Measurements from ENCODE around the gene MEIS1.

The MEIS1 gene

GRCh38 chr2:66443979-66444861 is 9.3 kb downstream of the MEIS1 start:
- no peak for FAIRE-seq
- no peak for DNase-seq (ENCODE audit: low spot score)

GRCh38 chr2:66445076-66445924 is 10.4 kb downstream of the MEIS1 start:
- FAIRE-seq = no peak

GRCh38 chr2:66445925-66446871 is 11.3 kb downstream of the MEIS1 start:
- FAIRE-seq = no peak
- no peak for DNase-seq (ENCODE audit: low spot score)

More at GRCh38 chr2:66445076-66445924, 10.4 kb downstream of the MEIS1 start:
- no peak for DNase-seq (ENCODE audit: low spot score)

- DNase-seq (ENCODE audit: low spot score) = no peak
- no peak for FAIRE-seq
Observed at GRCh38 chr2:66446941-66447340, 12.0 kb downstream of the MEIS1 start.

- no peak for DNase-seq (ENCODE audit: low spot score)
- no peak for FAIRE-seq
Observed at GRCh38 chr2:66447677-66448076, 12.8 kb downstream of the MEIS1 start.

- DNase-seq (ENCODE audit: low spot score) (no peak), FAIRE-seq (no peak)
Observed at GRCh38 chr2:66448136-66448991, 13.4 kb downstream of the MEIS1 start.

- no peak for DNase-seq (ENCODE audit: low spot score)
- no peak for FAIRE-seq
Observed at GRCh38 chr2:66452214-66452613, 17.3 kb downstream of the MEIS1 start.

- FAIRE-seq (no peak), DNase-seq (ENCODE audit: low spot score) (no peak)
Observed at GRCh38 chr2:66452917-66453316, 18.0 kb downstream of the MEIS1 start.

- no peak for FAIRE-seq
Observed at GRCh38 chr2:66455490-66455889, 20.6 kb downstream of the MEIS1 start.

GRCh38 chr2:66456183-66457041 is 21.5 kb downstream of the MEIS1 start:
- FAIRE-seq (no peak), DNase-seq (ENCODE audit: low spot score) (no peak)

More at GRCh38 chr2:66455490-66455889, 20.6 kb downstream of the MEIS1 start:
- DNase-seq (ENCODE audit: low spot score) = no peak

- FAIRE-seq (no peak), DNase-seq (ENCODE audit: low spot score) (no peak)
Observed at GRCh38 chr2:66457545-66457944, 22.6 kb downstream of the MEIS1 start.

GRCh38 chr2:66460031-66460430 is 25.1 kb downstream of the MEIS1 start:
- FAIRE-seq = no peak

GRCh38 chr2:66461001-66461663 is 26.2 kb downstream of the MEIS1 start:
- FAIRE-seq = no peak
- no peak for DNase-seq (ENCODE audit: low spot score)

More at GRCh38 chr2:66460031-66460430, 25.1 kb downstream of the MEIS1 start:
- DNase-seq (ENCODE audit: low spot score) = no peak

GRCh38 chr2:66461664-66462500 is 27.0 kb downstream of the MEIS1 start:
- no peak for FAIRE-seq

GRCh38 chr2:66462501-66462825 is 27.5 kb downstream of the MEIS1 start:
- no peak for DNase-seq (ENCODE audit: low spot score)
- no peak for FAIRE-seq

More at GRCh38 chr2:66461664-66462500, 27.0 kb downstream of the MEIS1 start:
- DNase-seq (ENCODE audit: low spot score) = no peak

GRCh38 chr2:66463206-66463755 is 28.4 kb downstream of the MEIS1 start:
- DNase-seq (ENCODE audit: low spot score) = no peak
- no peak for FAIRE-seq

- FAIRE-seq (no peak), DNase-seq (ENCODE audit: low spot score) (no peak)
Observed at GRCh38 chr2:66464930-66465637, 30.2 kb downstream of the MEIS1 start.
